Measurements from ENCODE around the gene RARG.

The RARG gene

DNA sequence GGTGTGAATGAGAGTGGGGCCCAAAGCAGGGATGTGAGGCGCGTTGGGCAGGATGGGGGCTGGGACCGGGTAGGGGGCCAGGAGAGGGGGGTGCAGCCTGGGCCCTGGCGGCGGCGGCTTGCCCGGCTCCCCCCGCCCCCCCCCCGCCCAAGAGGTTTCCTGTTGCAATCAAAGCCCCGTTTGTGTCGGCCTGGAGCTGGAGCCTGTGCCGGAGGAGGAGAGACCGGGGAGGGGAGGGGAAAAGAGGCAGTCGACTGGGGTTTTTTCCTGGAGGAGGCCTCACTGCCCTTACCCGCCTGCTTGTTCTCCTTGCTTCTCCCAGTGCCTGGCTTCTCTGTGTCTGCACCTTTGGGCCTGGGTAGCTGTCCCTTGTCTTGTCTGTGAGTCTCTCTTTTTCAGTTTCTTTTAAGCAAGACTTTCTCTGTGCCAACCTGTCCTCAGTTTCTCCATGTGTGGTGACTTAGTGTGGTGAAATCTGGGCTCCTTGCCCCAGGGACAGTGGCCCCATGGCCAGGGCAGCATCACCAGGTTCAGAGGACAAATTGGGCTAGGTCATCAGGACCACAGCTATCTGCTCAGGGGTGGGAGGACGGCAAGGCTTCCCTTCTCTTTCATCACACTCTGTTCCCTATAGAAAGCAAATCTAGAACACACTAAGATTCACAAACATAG, 8.5 kb downstream of the RARG start:
- no peak for DNase-seq

DNA sequence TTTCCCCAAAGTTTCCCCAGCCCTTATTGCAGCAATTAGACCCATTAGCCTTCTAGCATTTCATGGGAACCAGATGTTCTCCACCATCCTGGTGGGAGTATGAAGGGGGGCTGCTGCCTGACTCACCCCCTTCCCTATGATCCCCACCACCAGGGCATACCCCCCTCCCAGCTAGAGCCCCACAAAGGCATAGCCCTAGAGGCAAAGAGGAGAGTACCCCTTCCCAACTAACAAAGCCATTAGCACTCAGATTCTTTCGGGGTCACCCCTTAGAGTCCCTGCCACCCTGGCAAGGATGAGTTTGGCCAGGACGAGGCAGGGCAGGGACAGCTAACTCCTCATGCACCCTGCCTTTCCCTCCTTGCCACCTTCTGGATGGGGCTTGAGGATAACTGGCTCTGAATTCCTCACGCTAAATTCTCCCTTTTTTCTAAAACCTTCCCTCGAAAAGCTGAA, 9.2 kb downstream of the RARG start:
- no peak for DNase-seq

DNA sequence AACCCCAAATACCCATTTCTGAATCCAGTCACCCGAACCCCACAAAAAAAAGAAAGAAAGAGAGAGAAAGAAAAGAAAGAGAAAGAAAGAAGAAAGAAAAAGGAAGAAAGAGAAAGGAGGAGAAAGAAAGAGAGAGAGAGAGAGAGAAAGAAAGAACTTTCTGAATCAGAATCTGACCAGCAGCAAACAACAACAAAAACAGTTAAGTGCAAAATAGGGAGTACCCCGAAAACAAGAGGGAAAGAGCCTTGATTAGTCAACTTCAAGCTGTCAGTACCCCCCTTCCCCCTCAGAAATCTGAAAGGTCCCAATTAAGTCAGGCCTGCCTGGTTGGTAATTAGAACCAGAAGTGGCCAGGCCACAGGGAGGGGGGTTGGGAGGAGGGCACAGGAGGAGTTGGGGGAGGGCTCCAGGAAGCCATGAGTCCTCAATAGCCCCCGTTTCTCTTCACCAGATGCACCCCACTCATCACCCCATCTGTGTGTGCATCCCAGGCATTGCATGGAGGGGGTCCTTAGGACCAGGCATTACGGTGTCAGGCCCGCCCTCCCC, 9.8 kb downstream of the RARG start:
- no peak for DNase-seq

DNA sequence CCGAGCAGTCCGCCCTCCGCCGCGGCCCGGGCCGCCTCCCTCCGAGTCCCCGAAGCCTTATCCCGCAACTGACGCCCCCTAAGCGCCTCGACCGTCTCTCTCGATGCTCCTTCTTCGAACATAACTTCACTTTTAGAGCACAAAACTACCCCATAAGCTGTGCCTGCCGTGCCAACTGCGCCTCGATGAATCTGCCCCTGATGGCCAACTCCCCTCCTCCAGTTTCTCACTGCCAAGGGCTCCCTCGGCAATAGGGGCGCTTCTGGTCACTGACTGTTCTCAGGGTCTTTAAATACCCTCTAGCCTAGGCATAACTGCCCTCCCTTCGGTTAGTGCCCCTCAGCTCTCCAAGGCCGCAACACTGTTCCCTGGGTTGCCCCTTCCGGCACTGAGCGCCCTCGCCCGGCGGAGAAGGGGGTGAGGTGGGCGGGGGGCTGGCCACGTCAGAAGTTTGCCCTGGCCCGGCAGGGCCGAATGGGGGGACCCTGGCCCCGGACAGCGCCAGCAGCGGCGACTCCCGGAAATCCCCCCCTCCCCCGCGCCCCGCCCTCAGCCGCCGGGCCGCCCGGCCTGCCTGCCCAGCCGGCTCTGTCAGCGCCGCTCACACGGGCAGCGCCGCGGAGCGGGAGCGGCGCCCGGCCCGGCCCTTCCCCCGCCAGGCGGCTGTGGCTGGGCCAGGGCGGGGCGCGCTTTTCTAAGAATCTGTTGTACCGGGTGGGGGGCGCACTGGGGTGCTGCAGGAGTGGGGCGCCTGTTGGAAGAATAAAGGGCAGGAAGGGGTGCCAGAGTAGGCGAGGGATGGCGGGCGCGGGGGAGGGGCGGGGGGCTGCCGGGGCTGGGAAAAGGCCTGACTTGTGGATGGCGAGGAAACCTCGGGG, 10.6 kb downstream of the RARG start:
- peak; percentile 66 for DNase-seq

DNA sequence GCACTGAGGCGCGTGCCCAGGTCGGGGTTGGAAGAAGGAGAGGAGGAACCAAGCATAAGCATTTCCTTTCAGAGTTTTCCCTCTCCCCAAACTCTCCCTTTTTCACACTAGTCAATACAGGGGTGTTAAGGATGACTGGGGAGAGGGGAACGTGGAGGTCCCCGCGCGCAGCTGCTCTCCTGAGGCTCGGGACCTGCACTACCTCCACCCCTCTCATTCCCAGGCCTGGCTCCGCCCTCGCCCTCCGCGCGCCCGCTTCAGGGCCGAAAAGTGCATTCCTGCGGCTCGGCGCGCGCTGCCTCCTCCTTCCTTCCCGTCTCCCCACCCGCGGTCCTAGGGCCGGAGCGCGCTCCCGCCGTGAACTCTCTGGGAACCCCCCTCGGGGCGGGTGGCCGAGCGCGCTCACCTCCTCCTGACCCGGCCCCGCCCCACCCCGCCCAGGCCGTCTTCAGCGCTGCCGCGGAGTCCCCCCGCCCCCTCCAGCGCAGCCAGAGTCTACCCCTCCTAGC, 11.3 kb downstream of the RARG start:
- DNase-seq: peak; percentile 84

DNA sequence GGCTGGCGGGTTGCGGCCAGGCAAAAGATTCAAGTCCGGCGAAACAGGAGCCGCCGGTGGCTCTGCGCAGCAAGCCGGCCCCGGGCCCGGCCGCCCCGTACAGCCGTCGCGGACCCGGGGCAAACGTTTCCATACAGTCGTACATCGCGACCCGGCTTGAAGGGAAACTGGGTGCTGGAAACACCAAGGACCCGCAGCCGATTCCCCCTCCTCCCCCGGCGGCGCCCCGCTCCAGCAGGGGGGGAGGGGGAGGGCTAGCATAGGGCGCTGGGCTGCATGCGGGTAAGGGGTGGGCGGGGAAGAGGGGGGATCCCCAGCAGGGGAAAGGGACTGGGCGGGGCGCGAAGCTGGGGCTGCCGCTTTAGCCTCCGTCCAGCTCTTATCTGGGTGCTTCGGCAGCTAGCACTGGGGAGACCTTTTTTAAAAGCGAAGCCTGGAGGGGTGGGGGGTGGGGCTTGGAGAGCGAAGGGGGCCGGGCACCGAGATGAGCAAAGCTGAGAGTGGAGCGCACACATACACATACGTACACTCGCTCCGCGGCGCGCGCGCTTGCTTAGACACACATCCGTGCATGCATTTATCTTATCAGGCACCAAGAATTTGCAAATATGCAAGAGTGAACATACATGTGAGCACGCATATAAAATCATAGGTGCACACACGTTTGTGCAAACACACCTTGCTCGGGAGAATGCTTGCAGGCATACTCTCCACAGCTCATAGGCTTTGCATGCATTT, 11.9 kb downstream of the RARG start:
- DNase-seq: peak; percentile 78

DNA sequence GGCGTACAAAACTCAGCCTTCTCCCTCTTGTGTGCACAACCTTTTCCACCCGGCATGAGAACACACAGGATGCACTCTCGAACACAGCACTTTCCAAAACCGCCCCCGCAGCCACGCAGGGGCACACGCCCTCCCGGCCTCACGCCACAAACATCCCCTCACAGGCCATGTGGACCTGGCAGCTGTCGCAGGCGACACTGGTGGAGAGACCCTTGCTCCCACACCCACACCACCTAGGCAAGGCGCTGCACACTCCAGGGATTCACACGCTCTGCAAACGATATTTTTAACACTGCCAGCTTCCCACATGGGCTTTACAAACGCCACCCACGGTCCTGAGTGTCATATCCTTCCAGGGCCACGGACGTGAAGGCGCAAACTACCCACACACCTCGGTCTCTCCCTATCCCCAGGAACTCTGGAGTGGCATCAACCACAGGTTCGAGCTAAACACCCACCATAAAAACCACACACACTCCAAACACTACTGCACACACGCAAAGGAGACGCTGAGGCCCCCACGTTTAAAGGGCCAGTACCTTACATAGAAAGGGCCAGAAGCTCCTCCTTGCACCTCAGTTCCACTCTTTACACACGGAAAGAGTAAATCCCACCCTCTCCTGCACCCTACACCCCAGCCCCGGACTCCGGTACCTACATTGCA, 12.6 kb downstream of the RARG start:
- DNase-seq: peak; percentile 45

DNA sequence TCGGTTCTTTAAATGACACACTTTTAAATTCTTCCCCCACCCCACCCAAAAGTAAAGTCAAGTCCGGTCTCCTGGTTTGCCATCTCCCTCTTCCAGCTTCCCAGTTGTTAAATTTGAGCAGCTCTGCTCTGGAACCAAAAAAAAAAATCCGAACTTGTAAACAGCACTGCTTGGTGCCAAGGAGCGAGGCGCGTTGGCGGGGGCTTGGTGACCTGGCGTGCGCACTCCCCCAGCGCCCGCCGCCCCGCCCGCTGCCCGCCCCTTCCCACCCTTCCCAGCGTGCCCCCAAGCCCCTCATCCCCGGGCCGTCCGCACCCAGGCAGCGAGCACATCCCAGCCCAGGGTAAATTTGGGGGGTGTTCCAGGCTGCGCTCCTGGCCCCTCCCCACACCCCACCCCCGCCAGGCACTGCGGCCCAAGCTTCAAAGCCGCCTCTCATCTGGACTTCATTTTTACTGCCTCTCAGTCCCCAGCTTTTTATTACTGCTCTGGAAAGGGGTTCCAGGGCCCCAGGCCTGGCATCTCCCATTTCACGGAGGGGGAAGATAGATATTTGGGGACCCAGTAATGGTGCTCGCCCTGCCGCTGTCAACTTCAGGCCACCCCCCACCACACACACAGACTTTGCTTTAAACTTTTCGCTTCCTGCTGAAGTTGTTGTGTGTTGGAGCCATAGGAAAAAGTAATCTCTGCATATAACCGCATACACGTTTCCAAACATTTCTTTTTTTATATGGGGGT, 13.3 kb downstream of the RARG start:
- no peak for DNase-seq

DNA sequence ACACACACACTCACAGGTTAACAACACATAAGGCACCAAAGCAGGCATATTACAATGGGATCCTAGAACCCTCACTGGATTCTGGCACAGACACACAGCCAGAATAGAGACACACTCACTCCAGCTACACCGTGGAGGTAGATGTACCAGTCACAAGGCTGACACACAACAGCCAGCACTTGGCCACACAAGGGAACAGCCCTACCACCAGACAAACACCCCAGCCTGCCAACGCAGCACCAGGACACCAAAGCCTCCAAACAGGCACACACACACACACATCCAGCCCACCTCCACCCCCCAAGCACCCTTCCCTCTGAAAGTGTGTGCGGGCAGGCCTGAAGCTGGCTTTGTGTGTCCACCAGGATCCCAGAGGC, 14.1 kb downstream of the RARG start:
- no peak for DNase-seq

DNA sequence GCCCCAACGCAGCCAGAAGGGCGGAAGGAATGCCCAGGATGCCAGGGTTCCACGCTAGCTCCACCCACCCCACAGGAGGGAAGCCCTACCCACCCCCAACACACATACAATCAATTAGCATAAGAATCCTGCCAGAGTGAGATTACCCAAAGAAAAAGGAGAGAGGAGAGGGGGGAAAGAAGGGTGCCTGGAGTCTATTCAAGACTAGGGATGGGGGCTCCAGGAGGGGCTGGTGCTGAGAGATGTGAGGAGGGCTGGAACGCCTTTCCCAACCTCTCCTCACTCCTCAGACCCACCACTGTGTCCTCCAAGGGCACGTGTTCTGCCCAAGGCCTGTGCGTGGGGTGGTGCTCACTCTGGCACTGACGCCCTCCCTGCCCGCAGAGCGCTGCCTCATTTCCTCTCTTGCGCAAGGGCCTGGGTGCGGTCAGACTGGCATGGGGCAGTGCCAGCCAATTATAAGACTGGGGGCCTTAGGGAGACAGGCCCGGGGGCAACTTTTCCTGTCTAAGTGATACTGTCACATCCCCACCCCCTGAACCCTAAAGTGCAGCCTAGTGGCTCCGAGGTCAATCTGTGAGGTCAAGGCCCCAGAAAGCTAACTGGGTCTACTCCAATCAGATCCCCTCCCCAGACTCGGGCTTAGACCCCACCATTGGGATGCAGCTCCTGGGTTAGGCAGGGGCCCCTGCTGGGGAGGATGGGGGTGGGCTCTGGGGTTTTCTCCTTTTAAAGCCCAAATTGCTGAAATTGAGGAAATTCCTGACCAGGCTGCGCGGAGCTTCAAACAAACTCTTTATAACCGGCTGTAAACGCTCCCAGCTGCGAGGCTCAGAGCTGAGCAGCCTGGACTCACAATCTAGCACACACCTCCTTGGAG, 14.7 kb downstream of the RARG start:
- peak; percentile 53 for DNase-seq

DNA sequence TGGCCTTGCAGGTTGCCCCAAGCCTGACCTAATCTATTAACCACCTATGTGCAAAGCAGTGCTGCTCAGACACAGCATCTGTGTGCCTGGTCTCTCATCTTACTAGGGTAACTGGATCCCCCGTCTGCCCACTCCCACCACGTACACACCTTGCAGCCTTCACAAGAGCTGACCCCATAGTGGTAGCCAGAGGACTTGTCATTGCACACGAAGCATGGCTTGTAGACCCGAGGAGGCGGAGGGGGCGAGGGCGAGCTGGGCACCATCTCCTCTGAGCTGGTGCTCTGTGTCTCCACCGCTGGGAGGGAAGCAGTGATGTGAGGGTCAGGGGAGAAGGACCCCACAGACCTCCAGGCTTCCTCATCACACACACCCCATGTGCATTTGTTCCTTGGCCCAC, 16.5 kb downstream of the RARG start:
- no peak for DNase-seq

DNA sequence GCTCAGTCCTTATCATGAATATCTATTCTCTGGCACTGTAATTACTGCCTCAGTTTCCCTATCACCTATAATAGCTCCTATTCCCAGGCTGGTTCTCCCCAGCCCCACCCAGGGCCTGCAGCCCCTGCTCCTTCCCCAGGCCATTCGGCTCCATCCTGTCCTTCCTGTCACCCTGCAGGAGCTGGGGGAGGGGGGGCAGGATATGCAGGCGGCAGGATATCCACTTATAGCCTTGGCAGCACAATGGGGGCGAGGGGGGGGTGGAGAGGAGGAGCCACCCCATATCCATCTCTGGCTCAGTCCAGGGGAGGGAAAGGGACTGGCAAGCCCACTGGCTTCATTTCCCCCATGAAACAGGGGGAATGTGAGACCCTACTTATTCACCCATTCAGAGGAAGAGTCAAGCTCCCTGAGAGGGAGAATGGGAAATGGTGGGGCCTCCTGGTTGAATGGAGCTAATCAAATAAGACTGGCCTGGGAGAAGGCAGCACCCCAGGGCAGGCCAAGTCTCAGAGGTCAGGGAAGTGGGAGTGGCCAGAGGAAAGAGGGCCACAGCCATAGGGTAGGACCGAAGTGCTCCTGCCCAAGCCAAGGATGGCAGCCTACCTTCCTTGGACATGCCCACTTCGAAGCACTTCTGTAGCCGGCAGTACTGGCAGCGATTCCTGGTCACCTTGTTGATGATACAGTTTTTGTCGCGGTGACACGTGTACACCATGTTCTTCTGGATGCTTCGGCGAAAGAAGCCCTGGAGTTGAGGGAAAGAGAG, 17.1 kb downstream of the RARG start:
- DNase-seq: no peak

DNA sequence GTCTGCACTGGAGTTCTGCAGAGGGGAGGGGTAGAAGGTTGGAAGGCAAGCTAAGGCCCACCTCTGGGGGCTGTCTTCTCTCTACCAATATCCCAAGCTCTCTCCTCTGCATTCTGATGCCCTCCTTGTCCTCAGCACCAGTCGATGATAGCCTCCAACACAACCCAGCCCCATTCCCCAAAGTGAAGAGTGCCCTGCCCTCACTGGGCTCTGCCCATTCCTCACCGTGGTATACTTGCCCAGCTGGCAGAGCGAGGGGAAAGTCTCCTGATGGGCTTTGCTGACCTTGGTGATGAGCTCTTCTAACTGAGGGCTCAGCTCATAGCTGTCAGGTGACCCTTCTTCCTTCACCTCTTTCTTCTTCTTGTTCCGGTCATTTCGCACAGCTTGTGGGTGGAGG, 17.8 kb downstream of the RARG start:
- DNase-seq: no peak

DNA sequence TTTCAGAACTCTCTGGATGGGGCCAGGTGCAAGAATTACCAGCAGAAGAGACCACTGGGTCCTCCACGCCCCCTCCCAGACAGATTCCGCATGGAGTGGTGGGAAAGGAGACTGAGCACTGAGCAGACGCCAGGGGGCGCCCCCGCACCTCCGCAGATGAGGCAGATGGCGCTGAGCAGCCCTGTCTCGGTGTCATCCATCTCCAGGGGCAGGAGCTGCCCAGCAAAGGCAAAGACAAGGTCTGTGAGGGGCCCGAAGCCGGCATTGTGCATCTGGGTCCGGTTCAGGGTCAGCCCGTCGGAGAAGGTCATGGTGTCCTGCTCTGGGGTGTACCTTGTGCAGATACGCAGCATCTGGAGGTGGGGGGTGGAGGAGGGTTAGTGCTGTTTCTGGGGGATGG, 18.7 kb downstream of the RARG start:
- peak; percentile 82 for DNase-seq

DNA sequence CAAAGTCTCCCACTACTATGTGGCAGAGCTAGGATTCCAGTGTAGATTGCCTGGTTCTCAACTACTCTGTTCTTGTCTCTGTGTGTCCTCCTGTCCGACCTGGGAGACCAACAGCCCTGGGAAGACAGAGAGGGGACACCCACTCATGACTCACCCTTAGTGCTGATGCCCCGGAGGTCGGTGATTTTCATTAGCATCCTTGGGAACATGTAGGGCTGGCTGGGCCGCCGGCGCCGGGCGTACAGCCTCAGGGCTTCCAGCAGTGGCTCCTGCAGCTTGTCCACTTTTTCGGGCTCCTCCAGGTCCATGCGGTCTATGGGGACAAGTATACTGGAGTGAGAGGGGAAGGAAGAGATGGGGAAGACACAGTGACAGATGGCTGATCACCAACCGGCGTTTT, 19.1 kb downstream of the RARG start:
- no peak for DNase-seq

DNA sequence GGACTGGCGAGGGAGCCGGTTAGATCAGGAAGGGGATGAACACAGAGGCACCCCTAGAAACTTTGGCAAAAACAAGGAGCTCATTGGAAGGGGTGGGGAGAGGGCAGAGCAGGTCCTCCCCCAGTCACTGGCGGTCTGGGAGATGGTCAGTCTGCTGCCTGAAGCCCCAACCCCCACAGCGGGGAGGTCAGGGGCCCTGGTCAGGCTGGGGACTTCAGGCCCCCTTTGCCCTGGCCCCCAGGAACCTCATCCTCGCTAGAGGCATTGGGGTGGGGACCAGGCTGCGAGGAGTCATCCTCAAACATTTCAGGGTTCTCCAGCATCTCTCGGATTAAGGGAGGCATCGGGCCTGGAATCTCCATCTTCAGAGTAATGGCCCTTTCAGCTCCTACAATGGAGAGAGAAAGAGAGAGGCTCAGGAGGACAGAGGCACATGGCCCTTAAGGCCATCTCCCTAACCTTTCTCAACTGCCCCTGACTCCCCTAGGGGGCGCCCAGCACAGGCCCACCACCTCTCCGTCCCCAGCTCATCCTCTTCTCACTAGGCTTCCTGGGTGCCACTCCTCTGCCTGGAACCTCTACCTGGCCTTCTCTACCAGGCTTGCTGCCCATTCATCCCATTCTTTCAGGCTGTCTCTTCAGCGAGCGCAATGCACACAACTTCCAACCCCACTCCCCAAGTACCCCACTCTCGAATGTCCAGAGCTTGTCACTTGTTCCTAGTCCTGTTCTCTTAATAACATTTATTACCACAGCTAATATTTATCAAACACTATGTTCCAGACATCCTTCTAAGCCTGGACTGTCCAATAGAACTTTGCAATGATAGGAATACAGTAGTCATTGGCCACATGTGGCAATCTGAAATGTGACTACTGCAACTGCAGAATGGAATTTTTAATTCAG, 20.3 kb downstream of the RARG start:
- DNase-seq: no peak

DNA sequence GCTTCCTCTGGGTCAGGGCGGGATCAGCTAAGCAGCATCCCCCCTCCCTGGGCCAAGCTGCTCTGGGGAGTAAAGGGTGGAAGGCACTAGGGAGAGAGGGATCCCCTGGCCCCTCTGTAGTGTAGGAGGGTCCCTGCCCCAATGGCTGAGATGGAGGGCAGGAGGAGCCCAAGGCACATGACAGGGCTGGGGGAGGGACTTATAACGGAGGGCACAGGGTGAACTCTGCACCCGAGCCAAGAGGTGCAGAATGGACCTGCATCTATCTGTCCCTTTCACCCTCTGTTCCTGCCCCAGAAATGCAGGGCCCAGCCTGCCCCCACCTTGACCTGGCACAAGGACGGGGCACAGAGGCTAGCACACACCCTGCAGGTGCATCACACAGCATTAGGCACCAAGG, 21.2 kb downstream of the RARG start:
- no peak for DNase-seq

DNA sequence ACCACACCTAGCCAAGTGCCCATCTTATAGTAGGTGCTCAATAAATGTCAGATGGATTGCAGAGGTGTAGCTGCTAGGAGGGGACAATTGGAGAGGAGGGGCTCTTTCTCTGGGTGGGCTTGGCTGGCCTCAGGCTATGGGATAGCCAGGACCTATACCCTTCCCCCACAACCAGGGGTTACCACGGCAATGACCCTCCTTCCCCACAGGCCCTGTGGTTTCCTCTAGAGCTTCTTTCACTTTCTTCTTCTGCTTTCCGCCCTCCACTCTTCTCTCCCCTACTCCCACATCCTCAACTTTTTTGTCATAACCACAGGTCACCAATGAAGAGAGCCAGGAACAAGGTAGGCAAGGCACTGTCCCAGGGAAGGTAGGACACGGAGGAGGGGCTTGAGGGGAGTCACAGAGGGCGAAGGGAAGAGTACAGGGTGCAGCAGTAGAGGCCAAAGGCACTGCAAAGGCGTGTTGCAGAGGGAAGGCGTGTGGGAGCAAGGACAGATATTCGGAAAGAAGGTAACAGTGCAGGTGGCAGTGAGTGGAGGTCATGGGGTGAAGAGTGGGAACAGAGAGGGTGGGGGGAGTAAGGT, 23.0 kb downstream of the RARG start:
- DNase-seq: peak; percentile 55

DNA sequence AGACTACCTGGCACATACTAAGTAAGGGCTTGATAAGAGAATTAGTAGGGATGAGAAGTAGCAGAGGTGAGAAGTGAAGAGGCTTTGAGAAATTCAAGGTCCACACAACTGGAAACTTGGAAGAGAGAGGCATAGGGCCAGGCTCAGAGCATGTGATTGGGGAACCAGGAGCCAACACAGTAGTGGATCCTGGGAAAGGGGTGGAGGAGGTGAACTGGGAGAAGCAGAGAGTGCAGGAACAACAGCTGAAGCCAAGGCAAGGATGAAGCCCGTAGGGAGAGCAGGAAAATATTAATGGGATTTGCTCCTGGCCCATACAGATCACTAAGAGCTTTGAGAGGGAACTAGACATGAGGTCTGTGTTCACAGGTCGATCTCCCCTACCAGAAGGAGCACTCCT, 23.6 kb downstream of the RARG start:
- DNase-seq: no peak

Data from CD4-positive, alpha-beta T cell treated with Interleukin-21 for 1 hour (primary cell).